H9 (cell line): ENCODE data around the gene CDH4. TPM values are rescaled to one million over a fixed set of nuclear protein-coding genes. Genes with fewer than 3 reads are reported as not detected.
A peak's percentile ranks its signal among the peaks of the same experiment; 100 is the strongest.

Source experiments
- DNase-seq: peaks from one replicate; pipeline ENCODE4 v3.0.0-alpha.2; 2017
- H2AFZ ChIP-seq: one replicate; pipeline ENCODE4 v1.6.1; 2013; ENCODE audit warnings: mild to moderate bottlenecking, low read length, control low read depth, moderate library complexity
- H2AK5ac ChIP-seq: 2 replicates; pipeline ENCODE4 v1.6.1; 2013; ENCODE audit warnings: low read length, control low read depth, mixed read lengths; ENCODE audit not compliant: insufficient read length
- H2BK120ac ChIP-seq: one replicate; pipeline ENCODE4 v1.6.1; 2013; ENCODE audit warnings: low read depth, mild to moderate bottlenecking, low read length, control low read depth, inconsistent platforms; ENCODE audit not compliant: poor library complexity, severe bottlenecking
- H2BK12ac ChIP-seq: 2 replicates; pipeline ENCODE4 v1.6.1; 2013; ENCODE audit warnings: low read length, control low read depth, mixed read lengths, low read depth; ENCODE audit not compliant: insufficient read length
- H2BK15ac ChIP-seq: 2 replicates; pipeline ENCODE4 v1.6.1; 2013; ENCODE audit warnings: low read depth, low read length, control low read depth
- H2BK20ac ChIP-seq: one replicate; pipeline ENCODE4 v1.6.1; 2013; ENCODE audit warnings: low read depth, mild to moderate bottlenecking, low read length, control low read depth, inconsistent platforms; ENCODE audit not compliant: poor library complexity, severe bottlenecking
- H2BK5ac ChIP-seq: 2 replicates; pipeline ENCODE4 v1.6.1; 2013; ENCODE audit warnings: low read length, control low read depth, mixed read lengths; ENCODE audit not compliant: insufficient read length
- H3K14ac ChIP-seq: 2 replicates; pipeline ENCODE4 v1.6.1; 2013; ENCODE audit warnings: low read length, control low read depth; ENCODE audit not compliant: insufficient read depth
- H3K18ac ChIP-seq: 2 replicates; pipeline ENCODE4 v1.6.1; 2013; ENCODE audit warnings: low read depth, mild to moderate bottlenecking, mixed read lengths, low read length, control low read depth; ENCODE audit not compliant: insufficient read length
- H3K23ac ChIP-seq: 2 replicates; pipeline ENCODE4 v1.6.1; 2013; ENCODE audit warnings: low read length, control low read depth, mixed read lengths, low read depth; ENCODE audit not compliant: insufficient read length
- H3K23me2 ChIP-seq: 2 replicates; pipeline ENCODE4 v1.6.1; 2013; ENCODE audit warnings: low read depth, mild to moderate bottlenecking, mixed read lengths, low read length, control low read depth; ENCODE audit not compliant: insufficient read length, poor library complexity, severe bottlenecking
- H3K27ac ChIP-seq: 2 replicates; pipeline ENCODE4 v1.5.1; 2013; ENCODE audit warnings: low read length, control low read depth, mixed read lengths, low read depth; ENCODE audit not compliant: insufficient read length
- H3K27me3 ChIP-seq: 2 replicates; pipeline ENCODE4 v1.6.1; 2013; ENCODE audit warnings: low read length, control low read depth, inconsistent platforms; ENCODE audit not compliant: insufficient read depth
- H3K4ac ChIP-seq: 2 replicates; pipeline ENCODE4 v1.6.1; 2013; ENCODE audit warnings: low read depth, mild to moderate bottlenecking, control low read depth, inconsistent platforms, low read length, moderate library complexity
- H3K4me1 ChIP-seq: 2 replicates; pipeline ENCODE4 v1.6.1; 2013; ENCODE audit warnings: low read length, control low read depth, inconsistent platforms; ENCODE audit not compliant: insufficient read depth
- H3K4me2 ChIP-seq: 2 replicates; pipeline ENCODE4 v1.6.1; 2013; ENCODE audit warnings: low read length, control low read depth, mixed read lengths; ENCODE audit not compliant: insufficient read length, insufficient read depth
- H3K56ac ChIP-seq: 2 replicates; pipeline ENCODE4 v1.6.1; 2013; ENCODE audit warnings: low read depth, mild to moderate bottlenecking, mixed read lengths, low read length, control low read depth; ENCODE audit not compliant: insufficient read length
- H3K79me1 ChIP-seq: 2 replicates; pipeline ENCODE4 v1.6.1; 2013; ENCODE audit warnings: low read depth, mild to moderate bottlenecking, moderate library complexity, low read length, control low read depth, inconsistent platforms; ENCODE audit not compliant: insufficient read depth, poor library complexity, severe bottlenecking
- H3K79me2 ChIP-seq: 2 replicates; pipeline ENCODE4 v1.6.1; 2013; ENCODE audit warnings: low read length, control low read depth, inconsistent platforms; ENCODE audit not compliant: insufficient read depth
- H3K9ac ChIP-seq: 2 replicates; pipeline ENCODE4 v1.6.1; 2013; ENCODE audit warnings: low read length, control low read depth, mixed read lengths; ENCODE audit not compliant: insufficient read length; ENCODE audit errors: extremely low read depth
- H3K9me3 ChIP-seq: one replicate; pipeline ENCODE4 v1.6.1; 2013; ENCODE audit warnings: low read depth, low read length, inconsistent platforms; ENCODE audit not compliant: control insufficient read depth
- H3T11ph ChIP-seq: one replicate; pipeline ENCODE4 v1.6.1; 2013; ENCODE audit warnings: mild to moderate bottlenecking, low read length, control low read depth, inconsistent platforms
- H4K20me1 ChIP-seq: one replicate; pipeline ENCODE4 v1.6.1; 2013; ENCODE audit not compliant: control insufficient read depth, insufficient read length, insufficient read depth
- H4K5ac ChIP-seq: 2 replicates; pipeline ENCODE4 v1.6.1; 2013; ENCODE audit warnings: low read depth, mild to moderate bottlenecking, mixed read lengths, low read length, control low read depth; ENCODE audit not compliant: insufficient read length
- H4K8ac ChIP-seq: replicated peaks from 2 replicates; pipeline ENCODE4 v1.6.1; 2013; ENCODE audit warnings: low read length, control low read depth, mixed read lengths, low read depth; ENCODE audit not compliant: insufficient read length
- H4K91ac ChIP-seq: 2 replicates; pipeline ENCODE4 v1.6.1; 2013; ENCODE audit warnings: low read depth, mild to moderate bottlenecking, moderate library complexity, mixed read lengths, low read length, control low read depth; ENCODE audit not compliant: insufficient read length
- H3K27ac Mint-ChIP-seq, 3 experiments: 2 replicates in 2 of 3; 3 replicates in 1 of 3; pipeline ENCODE4 v1.8.0; 2020 to 2021; ENCODE audit warnings: mixed read lengths in 3 of 3, mild to moderate bottlenecking in 1 of 3, moderate library complexity in 1 of 3
- H3K27me3 Mint-ChIP-seq: 2 replicates; pipeline ENCODE4 v1.8.0; 2021; ENCODE audit warnings: low read depth, mild to moderate bottlenecking, moderate library complexity, mixed read lengths
- H3K36me3 Mint-ChIP-seq, 3 experiments: 2 replicates in 2 of 3; 3 replicates in 1 of 3; pipeline ENCODE4 v1.8.0; 2020 to 2021; ENCODE audit warnings: low read depth in 3 of 3, mixed read lengths in 3 of 3; ENCODE audit not compliant: insufficient read depth in 1 of 3
- H3K4me1 Mint-ChIP-seq, 2 experiments: 2 replicates each; pipeline ENCODE4 v1.8.0; 2020; ENCODE audit warnings: mixed read lengths in 2 of 2
- H3K4me3 Mint-ChIP-seq, 2 experiments: 2 replicates in 1 of 2; 3 replicates in 1 of 2; pipeline ENCODE4 v1.8.0; 2020 to 2021; ENCODE audit warnings: mild to moderate bottlenecking in 2 of 2, mixed read lengths in 2 of 2, moderate library complexity in 1 of 2
- H3K9me3 Mint-ChIP-seq, 2 experiments: 2 replicates in 1 of 2; 3 replicates in 1 of 2; pipeline ENCODE4 v1.8.0; 2020; ENCODE audit warnings: mild to moderate bottlenecking in 2 of 2, mixed read lengths in 2 of 2, moderate library complexity in 1 of 2
- CTCF ChIP-seq: fragments of 200-600 bp; sonication (generic); conservative IDR thresholded peaks from 3 replicates; pipeline ENCODE4 v1.8.0; 2021; ENCODE audit warnings: antibody characterized with exemption, mild to moderate bottlenecking
- WGBS: extraction: QIAGEN DNeasy Blood & Tissue Kit; methylation state at CpG from one replicate; pipeline ENCODE4 v1.1.7; 2013; ENCODE audit warnings: missing lambda C conversion rate, low lambda C conversion rate, mixed read lengths; ENCODE audit not compliant: insufficient read length; ENCODE audit errors: extremely low coverage; 5-methylcytosine and 5-hydroxymethylcytosine counted together
- total RNA-seq: library from RNA; stranded (reverse); gene quantifications from 2 replicates; pipeline ENCODE4 v1.2.1, GENCODE V29; 2021

Gene CDH4
- total RNA-seq, 1 experiment from 2014 or later = 3.0 TPM

DNA sequence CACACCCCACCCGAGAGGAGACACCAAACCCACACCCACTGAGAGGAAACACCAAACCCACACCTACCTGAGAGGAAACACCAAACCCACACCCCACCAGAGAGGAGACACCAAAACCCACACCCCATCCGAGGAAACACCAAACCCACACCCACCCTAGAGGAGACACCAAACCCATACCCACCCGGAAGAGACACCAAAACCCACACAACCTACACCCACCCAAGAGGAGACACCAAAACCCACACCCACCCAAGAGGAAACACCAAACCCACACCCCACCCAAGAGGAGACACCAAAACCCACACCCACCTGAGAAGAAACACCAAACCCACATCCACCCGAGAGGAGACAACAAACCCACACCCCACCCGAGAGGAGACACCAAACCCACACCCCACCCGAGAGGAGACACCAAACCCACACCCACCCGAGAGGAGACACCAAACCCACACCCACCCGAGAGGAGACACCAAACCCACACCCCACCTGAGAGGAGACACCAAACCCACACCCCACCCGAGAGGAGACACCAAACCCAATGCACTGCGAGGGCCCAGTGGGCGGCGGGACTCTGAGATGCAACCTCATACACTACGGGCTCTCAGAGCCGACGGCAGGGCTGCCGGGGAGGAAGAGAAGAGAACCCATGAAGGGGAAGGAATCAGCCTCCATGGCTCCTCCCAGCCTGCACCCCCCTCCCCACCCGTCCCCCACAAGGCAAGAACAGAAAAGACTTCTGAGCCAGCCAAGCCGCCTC is 730.3 kb downstream of the CDH4 start:
- Histone ChIP-seq H3K23me2 (no peaks in the 10 kb centered on the region), H3K4me1 (no peaks in the 10 kb centered on the region), H4K91ac (no peak overlapping the region), H3T11ph (no peak overlapping the region), H3K9me3 (no peaks in the 10 kb centered on the region), H3K79me2 (no peaks in the 10 kb centered on the region), H2BK5ac (no peak overlapping the region), H3K27me3 (no peaks in the 10 kb centered on the region), H3K4ac (no peak overlapping the region), H3K23ac (no peak overlapping the region), H3K4me2 (no peak overlapping the region), H2BK20ac (no peak overlapping the region), H2AK5ac (no peak overlapping the region), H2BK120ac (no peak overlapping the region), H3K14ac (no peak overlapping the region), H4K5ac (no peak overlapping the region), H4K20me1 (no peaks in the 10 kb centered on the region), H2BK12ac (no peak overlapping the region), H3K9ac (no peak overlapping the region), H3K56ac (no peak overlapping the region), H3K18ac (no peak overlapping the region), H2AFZ (no peak overlapping the region), H4K8ac (no peak overlapping the region), H2BK15ac (no peak overlapping the region), H3K27ac (no peak overlapping the region), H3K79me1 (no peaks in the 10 kb centered on the region)
- Mint-ChIP-seq H3K9me3 (peaks cover 2 to 3% of the 10 kb centered on the region in 2 experiments; a peak in 3 of 5 replicates), H3K27ac (peak overlapping the region in 1 of 3 experiments; percentile 79; a peak in 2 of 7 replicates), H3K4me3 (no peak overlapping the region), H3K27me3 (no peaks in the 10 kb centered on the region), H3K4me1 (no peaks in the 10 kb centered on the region), H3K36me3 (peaks cover 22 to 42% (median 41%) of the 10 kb centered on the region in 3 experiments)
- DNase-seq = no peak
- WGBS = no CpG with 5 or more reads among the region's 18 CpGs
- no peak for TF ChIP-seq CTCF
